ENCODE measurements around the gene LIPT2.

LIPT2 gene

GRCh38 chr11:74506823-74507222 is 13.3 kb upstream of the LIPT2 start:
- H3K4me3 ChIP-seq (ENCODE audit: low read length) = no peak overlapping the region
- DNase-seq (ENCODE audit: low read depth, low spot score) = no peak

GRCh38 chr11:74505911-74506310 is 12.4 kb upstream of the LIPT2 start:
- no peak for DNase-seq (ENCODE audit: low read depth, low spot score)
- H3K4me3 ChIP-seq (ENCODE audit: low read length) = no peak overlapping the region

GRCh38 chr11:74504100-74504691 is 10.7 kb upstream of the LIPT2 start:
- H3K4me3 ChIP-seq (ENCODE audit: low read length) = no peak overlapping the region
- DNase-seq (ENCODE audit: low read depth, low spot score) = no peak

GRCh38 chr11:74494916-74495315 is 1.4 kb upstream of the LIPT2 start:
- DNase-seq (ENCODE audit: low read depth, low spot score) = no peak
- no peak overlapping the region for H3K4me3 ChIP-seq (ENCODE audit: low read length)

GRCh38 chr11:74493791-74494630 is 487 bp upstream of the LIPT2 start:
- peak overlapping the region; percentile 55 for H3K4me3 ChIP-seq (ENCODE audit: low read length)
- no peak for DNase-seq (ENCODE audit: low read depth, low spot score)

GRCh38 chr11:74492084-74492483 is 1.4 kb downstream of the LIPT2 start:
- no peak for DNase-seq (ENCODE audit: low read depth, low spot score)
- no peak overlapping the region for H3K4me3 ChIP-seq (ENCODE audit: low read length)

GRCh38 chr11:74490941-74491340 is 2.6 kb downstream of the LIPT2 start:
- no peak for DNase-seq (ENCODE audit: low read depth, low spot score)
- H3K4me3 ChIP-seq (ENCODE audit: low read length) = no peak overlapping the region

GRCh38 chr11:74487875-74488274 is 5.6 kb downstream of the LIPT2 start:
- DNase-seq (ENCODE audit: low read depth, low spot score) = no peak
- no peak overlapping the region for H3K4me3 ChIP-seq (ENCODE audit: low read length)

- no peak for DNase-seq (ENCODE audit: low read depth, low spot score)
- H3K4me3 ChIP-seq (ENCODE audit: low read length) = no peak overlapping the region
Measured at GRCh38 chr11:74485868-74486267, 7.7 kb downstream of the LIPT2 start.

GRCh38 chr11:74480688-74481417 is 12.7 kb downstream of the LIPT2 start:
- no peak overlapping the region for H3K4me3 ChIP-seq (ENCODE audit: low read length)
- no peak for DNase-seq (ENCODE audit: low read depth, low spot score)

GRCh38 chr11:74479732-74480123 is 13.8 kb downstream of the LIPT2 start:
- no peak for DNase-seq (ENCODE audit: low read depth, low spot score)
- no peak overlapping the region for H3K4me3 ChIP-seq (ENCODE audit: low read length)

- no peak for DNase-seq (ENCODE audit: low read depth, low spot score)
- H3K4me3 ChIP-seq (ENCODE audit: low read length) = no peak overlapping the region
Measured at GRCh38 chr11:74478877-74479731, 14.4 kb downstream of the LIPT2 start.

GRCh38 chr11:74476536-74476935 is 17.0 kb downstream of the LIPT2 start:
- no peak for DNase-seq (ENCODE audit: low read depth, low spot score)
- no peak overlapping the region for H3K4me3 ChIP-seq (ENCODE audit: low read length)

- H3K4me3 ChIP-seq (ENCODE audit: low read length) = no peak overlapping the region
- DNase-seq (ENCODE audit: low read depth, low spot score) = no peak
Measured at GRCh38 chr11:74474316-74474715, 19.2 kb downstream of the LIPT2 start.

- DNase-seq (ENCODE audit: low read depth, low spot score) = no peak
- no peak overlapping the region for H3K4me3 ChIP-seq (ENCODE audit: low read length)
Measured at GRCh38 chr11:74473382-74474173, 19.9 kb downstream of the LIPT2 start.

GRCh38 chr11:74471668-74472429 is 21.7 kb downstream of the LIPT2 start:
- no peak overlapping the region for H3K4me3 ChIP-seq (ENCODE audit: low read length)
- DNase-seq (ENCODE audit: low read depth, low spot score) = no peak

GRCh38 chr11:74471037-74471436 is 22.5 kb downstream of the LIPT2 start:
- no peak overlapping the region for H3K4me3 ChIP-seq (ENCODE audit: low read length)
- no peak for DNase-seq (ENCODE audit: low read depth, low spot score)

- no peak for DNase-seq (ENCODE audit: low read depth, low spot score)
Measured at GRCh38 chr11:74470526-74470925, 23.0 kb downstream of the LIPT2 start.

More at GRCh38 chr11:74470526-74470925, 23.0 kb downstream of the LIPT2 start:
- H3K4me3 ChIP-seq (ENCODE audit: low read length) = no peak overlapping the region
